H1 (cell line): Measurements from ENCODE around the gene SMYD3. TPM values are rescaled to one million over a fixed set of nuclear protein-coding genes. Genes with fewer than 3 reads are reported as not detected.

Source experiments
- CTCF ChIA-PET: fragments of 300-600 bp; sonication (Branson Sonifier 250); formaldehyde crosslinking; loops from one replicate; lab custom pipeline; 2021; ENCODE audit not compliant: partially characterized antibody; lab: Charles Lee
- POLR2A ChIA-PET: fragments of 300-600 bp; sonication (Branson Sonifier 250); formaldehyde crosslinking; loops from one replicate; lab custom pipeline; 2021; ENCODE audit warnings: inconsistent platforms; ENCODE audit not compliant: partially characterized antibody; lab: Charles Lee
- DNase-seq, 2 experiments: peaks; one replicate each; pipeline versions ENCODE4 v3.0.0 to v3.0.0-alpha.2; 2010 to 2022; ENCODE audit warnings: low spot score in 2 of 2, low read depth in 1 of 2, mixed read lengths in 1 of 2
- FAIRE-seq: peaks from 2 replicates; lab custom pipeline; 2011; peaks lifted over from hg19 to GRCh38; lab: Jason Lieb, UNC
- H2AFZ ChIP-seq: 2 replicates; pipeline ENCODE4 v1.8.1; 2012; ENCODE audit warnings: low read length, inconsistent platforms
- H2AK5ac ChIP-seq: 2 replicates; pipeline ENCODE4 v1.6.1; 2013; ENCODE audit warnings: low read depth, low read length
- H2BK120ac ChIP-seq: replicated peaks from 2 replicates; pipeline ENCODE3; 2013; ENCODE audit warnings: low read depth, low read length, inconsistent platforms
- H2BK12ac ChIP-seq: 2 replicates; pipeline ENCODE4 v1.6.1; 2013; ENCODE audit warnings: low read depth, low read length
- H2BK15ac ChIP-seq: 2 replicates; pipeline ENCODE4 v1.6.1; 2013; ENCODE audit warnings: low read length
- H2BK20ac ChIP-seq: 2 replicates; pipeline ENCODE4 v1.6.1; 2013; ENCODE audit warnings: low read length
- H2BK5ac ChIP-seq: 2 replicates; pipeline ENCODE4 v1.6.1; 2013; ENCODE audit warnings: low read depth, low read length
- H3K14ac ChIP-seq: 2 replicates; pipeline ENCODE4 v1.6.1; 2013; ENCODE audit warnings: inconsistent platforms; ENCODE audit not compliant: insufficient read length
- H3K18ac ChIP-seq: 2 replicates; pipeline ENCODE4 v1.6.1; 2013; ENCODE audit warnings: low read length; ENCODE audit errors: extremely low read depth
- H3K23ac ChIP-seq: 2 replicates; pipeline ENCODE4 v1.6.1; 2013; ENCODE audit warnings: inconsistent platforms; ENCODE audit not compliant: insufficient read length
- H3K23me2 ChIP-seq: 2 replicates; pipeline ENCODE4 v1.6.1; 2013; ENCODE audit warnings: low read depth, low read length
- H3K27ac ChIP-seq: 2 replicates; pipeline ENCODE4 v1.6.1; 2011; ENCODE audit warnings: low read depth, low read length, inconsistent platforms
- H3K27me3 ChIP-seq, 4 experiments: replicated peaks in 1 of 4; 1 replicate in 1 of 4; 2 replicates in 3 of 4; pipeline versions ENCODE4 v1.6.1 to v1.8.1; 2011 to 2013; ENCODE audit warnings: low read length in 3 of 4, mild to moderate bottlenecking in 3 of 4, inconsistent platforms in 2 of 4, mixed read lengths in 2 of 4, moderate library complexity in 1 of 4; ENCODE audit not compliant: control insufficient read depth in 3 of 4, insufficient read depth in 3 of 4; ENCODE audit errors: extremely low read depth in 1 of 4
- H3K36me3 ChIP-seq, 4 experiments: 2 replicates each; pipeline versions ENCODE4 v1.6.1 to v1.8.1; 2011 to 2013; ENCODE audit warnings: mild to moderate bottlenecking in 4 of 4, low read length in 3 of 4, moderate library complexity in 2 of 4, control low read depth in 1 of 4, inconsistent platforms in 1 of 4; ENCODE audit not compliant: insufficient read depth in 4 of 4, control insufficient read depth in 2 of 4
- H3K4ac ChIP-seq: replicated peaks from 2 replicates; pipeline ENCODE3; 2013; ENCODE audit warnings: low read length, low read depth, mixed read lengths, inconsistent platforms; ENCODE audit not compliant: insufficient read length
- H3K4me1 ChIP-seq, 4 experiments: replicated peaks in 1 of 4; 1 replicate in 1 of 4; 2 replicates in 3 of 4; pipeline versions ENCODE4 v1.6.1 to v1.8.1; 2011 to 2013; ENCODE audit warnings: low read length in 3 of 4, inconsistent platforms in 2 of 4, mixed read lengths in 1 of 4; ENCODE audit not compliant: insufficient read depth in 4 of 4, control insufficient read depth in 3 of 4
- H3K4me2 ChIP-seq, 2 experiments: 2 replicates each; pipeline versions ENCODE4 v1.6.1 to v1.8.1; 2011 to 2013; ENCODE audit warnings: low read depth in 2 of 2, low read length in 2 of 2, control low read depth in 1 of 2, inconsistent platforms in 1 of 2, mild to moderate bottlenecking in 1 of 2; ENCODE audit not compliant: insufficient read depth in 1 of 2
- H3K4me3 ChIP-seq, 4 experiments: fragments of 200-600, 300-600 bp in 1 of 4; sonication (generic), shearing (Covaris generic), sonication (Bioruptor Twin) in 1 of 4; 2 replicates each; pipeline versions ENCODE4 v1.5.1 to v1.8.1; 2011 to 2016; ENCODE audit warnings: low read length in 4 of 4, low read depth in 3 of 4, control low read depth in 2 of 4, inconsistent platforms in 2 of 4, mild to moderate bottlenecking in 2 of 4, mixed read lengths in 1 of 4, moderate library complexity in 1 of 4; ENCODE audit not compliant: insufficient read depth in 2 of 4; ENCODE audit errors: extremely low read depth in 1 of 4
- H3K56ac ChIP-seq: replicated peaks from 2 replicates; pipeline ENCODE3; 2013; ENCODE audit warnings: low read depth, mild to moderate bottlenecking, mixed read lengths, low read length, inconsistent platforms; ENCODE audit not compliant: insufficient read length
- H3K79me1 ChIP-seq: 2 replicates; pipeline ENCODE4 v1.6.1; 2013; ENCODE audit warnings: low read depth, low read length, control low read depth
- H3K79me2 ChIP-seq, 2 experiments: 2 replicates each; pipeline versions ENCODE4 v1.6.1 to v1.8.1; 2012 to 2013; ENCODE audit warnings: low read length in 2 of 2, mild to moderate bottlenecking in 2 of 2, inconsistent platforms in 1 of 2; ENCODE audit not compliant: insufficient read depth in 2 of 2, control insufficient read depth in 1 of 2
- H3K9ac ChIP-seq, 4 experiments: replicated peaks in 1 of 4; 1 replicate in 1 of 4; 2 replicates in 3 of 4; pipeline versions ENCODE4 v1.6.1 to v1.8.1; 2011 to 2013; ENCODE audit warnings: low read depth in 3 of 4, low read length in 3 of 4, control low read depth in 2 of 4, mild to moderate bottlenecking in 2 of 4, moderate library complexity in 2 of 4, inconsistent platforms in 1 of 4; ENCODE audit errors: extremely low read depth in 1 of 4
- H3K9me3 ChIP-seq, 2 experiments: 2 replicates each; pipeline versions ENCODE4 v1.6.1 to v1.8.1; 2012 to 2013; ENCODE audit warnings: mild to moderate bottlenecking in 2 of 2, moderate library complexity in 2 of 2, control low read depth in 1 of 2, inconsistent platforms in 1 of 2, low read depth in 1 of 2, low read length in 1 of 2, mixed read lengths in 1 of 2; ENCODE audit not compliant: insufficient read depth in 2 of 2
- H4K20me1 ChIP-seq, 2 experiments: replicated peaks in 1 of 2; 2 replicates each; pipeline versions ENCODE3 to v1.8.1; 2011 to 2013; ENCODE audit warnings: inconsistent platforms in 2 of 2, low read length in 2 of 2, mild to moderate bottlenecking in 1 of 2; ENCODE audit not compliant: insufficient read depth in 2 of 2, control insufficient read depth in 1 of 2
- H4K5ac ChIP-seq: 2 replicates; pipeline ENCODE4 v1.6.1; 2013; ENCODE audit warnings: low read length, low read depth, mixed read lengths, inconsistent platforms; ENCODE audit not compliant: insufficient read length
- H4K8ac ChIP-seq: 2 replicates; pipeline ENCODE4 v1.8.0; 2013; ENCODE audit warnings: mild to moderate bottlenecking, moderate library complexity, low read length, inconsistent platforms; ENCODE audit not compliant: insufficient read depth; ENCODE audit errors: extremely low read depth
- H4K91ac ChIP-seq: replicated peaks from 2 replicates; pipeline ENCODE3; 2013; ENCODE audit warnings: low read length, mixed read lengths, inconsistent platforms; ENCODE audit not compliant: insufficient read length
- KDM5A ChIP-seq: fragments of 200-600 bp; IDR thresholded peaks from 2 replicates; pipeline ENCODE4 v1.7.1; 2012; ENCODE audit warnings: mild to moderate bottlenecking, low read length, inconsistent platforms, mixed read lengths
- WGBS, 2 experiments: shearing (Covaris generic) in 1 of 2; methylation state at CpG; one replicate each; pipeline versions ENCODE4 v1.1.6 to v1.1.7; 2013 to 2015; ENCODE audit warnings: low lambda C conversion rate in 2 of 2, mixed read lengths in 2 of 2, inconsistent platforms in 1 of 2, low coverage in 1 of 2, missing lambda C conversion rate in 1 of 2; ENCODE audit not compliant: insufficient replicate concordance in 2 of 2, insufficient coverage in 1 of 2, insufficient read length in 1 of 2; ENCODE audit errors: extremely low coverage in 1 of 2, missing lambda C conversion rate in 1 of 2; 5-methylcytosine and 5-hydroxymethylcytosine counted together
- polyA plus RNA-seq, 7 experiments: library from polyadenylated mRNA; depleted of rRNA in 3 of 7; stranded (reverse) in 5 of 7; unstranded in 2 of 7; fragments of >200 nt in 5 of 7; fragments of 200-250 nt in 2 of 7; gene quantifications; 1 replicate in 5 of 7; 2 replicates in 1 of 7; 4 replicates in 1 of 7; pipeline versions ENCODE4 v1.2.1 to v1.2.3, GENCODE V29; 2011 to 2013; ENCODE audit warnings: missing spikeins in 2 of 7, mixed read lengths in 2 of 7
- total RNA-seq: library from RNA; stranded (reverse); fragmentation: NEBNext Ultra II Directional; extraction: Animal tissue kit (Norgen Biotek cat#: 25700); gene quantifications from 2 replicates; pipeline ENCODE4 v1.2.1, GENCODE V29; 2021

Gene SMYD3
- total and polyA plus RNA-seq, 2 of the 8 experiments (the other 6 are each of a cell fraction or from before 2014, with no cell fraction given): 17.3 to 25.4 TPM

DNA sequence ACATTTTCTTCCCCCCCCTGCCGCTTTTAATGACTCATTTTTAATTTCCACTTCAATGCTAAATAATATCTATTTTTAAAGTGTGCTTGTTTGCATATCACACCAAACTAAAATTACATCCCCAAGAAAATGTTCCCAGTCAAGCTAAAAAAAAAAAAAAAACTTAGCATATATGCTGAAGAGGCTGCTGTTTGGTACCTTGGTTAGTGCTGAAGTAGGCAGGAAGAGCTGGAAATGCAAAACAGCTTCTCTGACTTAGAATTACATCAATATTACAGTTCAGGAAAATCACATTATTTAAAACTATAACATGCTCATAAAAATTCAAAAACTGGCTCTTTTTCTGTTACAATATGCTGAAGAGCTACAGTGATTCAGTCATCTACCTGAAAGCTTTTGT is 372.3 kb downstream of the SMYD3 start:
- H2BK120ac ChIP-seq: no peak overlapping the region
- no peak overlapping the region for H2AFZ ChIP-seq
- no peak overlapping the region for H4K5ac ChIP-seq
- no peaks in the 10 kb centered on the region for H3K4me1 ChIP-seq
- no peak overlapping the region for H3K9ac ChIP-seq
- no peaks in the 10 kb centered on the region for H3K79me1 ChIP-seq
- H2BK5ac ChIP-seq: no peak overlapping the region
- H3K23ac ChIP-seq: no peak overlapping the region
- H3K14ac ChIP-seq: no peak overlapping the region
- no peak for DNase-seq
- H4K91ac ChIP-seq: no peak overlapping the region
- CTCF ChIA-PET: interaction anchor here (0.5 to 1.6 kb wide), 3 partner anchors 11 to 286 kb away, joined by 3 to 4 read pairs (median 3); no protein-coding TSS in a partner anchor
- H2AK5ac ChIP-seq: no peak overlapping the region
- no peak overlapping the region for H3K56ac ChIP-seq
- H2BK20ac ChIP-seq: no peak overlapping the region
- no peak overlapping the region for H3K4me2 ChIP-seq
- H3K36me3 ChIP-seq: no peaks in the 10 kb centered on the region
- no peak overlapping the region for H4K8ac ChIP-seq
- POLR2A ChIA-PET: no interaction called here
- no peaks in the 10 kb centered on the region for H3K9me3 ChIP-seq
- peaks cover 0 to 1% (median 0%) of the 10 kb centered on the region in 4 experiments; a peak in 1 of 7 replicates for H3K27me3 ChIP-seq
- TF ChIP-seq KDM5A: no peak
- TF ChIP-seq, all 59 proteins: peak for 0
- WGBS, 2 experiments: 100% methylated on average over 1 of the region's 1 CpG; no CpG with 5 or more reads in 1 of the 2 experiments
- Histone ChIP-seq H3K79me2 (no peaks in the 10 kb centered on the region), H3K23me2 (no peaks in the 10 kb centered on the region), H3K4ac (no peak overlapping the region), H3K27ac (no peak overlapping the region), H2BK15ac (no peak overlapping the region), H2BK12ac (no peak overlapping the region), H3K4me3 (no peak overlapping the region), H3K18ac (no peak overlapping the region), H4K20me1 (no peaks in the 10 kb centered on the region)
- no peak for FAIRE-seq
